Measurements from ENCODE around the gene TGOLN2. TPM values are rescaled to one million over a fixed set of nuclear protein-coding genes. Genes with fewer than 3 reads are reported as not detected.

Gene TGOLN2
- total and polyA plus RNA-seq, 10 of the 15 experiments (the other 5 are each of a cell fraction or from before 2014, with no cell fraction given): 13.8 to 92.3 (median 49.4) TPM

GRCh38 chr2:85327822-85328617 is at the start of gene TGOLN2 (continued):
- TF ChIP-seq IRF3 (IDR thresholded peaks at IDR 0.05): no peak
- TF ChIP-seq SMARCA5 (IDR thresholded peaks at IDR 0.05): no peak
- peak; percentile 71 for TF ChIP-seq E2F8 (IDR thresholded peaks at IDR 0.05; ENCODE audit: low read depth, partially characterized antibody)
- peak; percentile 52; the same call in 1 of the 2 replicates for TF ChIP-seq WRNIP1 (IDR thresholded peaks at IDR 0.05; ENCODE audit: borderline replicate concordance, low read depth, low read length)
- no peak for TF ChIP-seq ZNF274 (IDR thresholded peaks at IDR 0.05; ENCODE audit: insufficient read depth, insufficient read length)
- peak; percentile 62 for TF ChIP-seq RELA (IDR thresholded peaks at IDR 0.05; ENCODE audit: borderline replicate concordance, partially characterized antibody)
- no peak for TF ChIP-seq BCL11A (IDR thresholded peaks at IDR 0.05; ENCODE audit: low read depth, low read length)
- TF ChIP-seq USF2 (IDR thresholded peaks at IDR 0.05; ENCODE audit: borderline replicate concordance, low read depth, low read length): no peak
- no peak for TF ChIP-seq HSF1 (IDR thresholded peaks at IDR 0.05; ENCODE audit: low read depth, low read length)
- peak; percentile 99 for TF ChIP-seq CHD2 (IDR thresholded peaks at IDR 0.05; ENCODE audit: borderline replicate concordance, low read depth, low read length)
- TF ChIP-seq CHD4 (IDR thresholded peaks at IDR 0.05): no peak
- TF ChIP-seq PAX8 (IDR thresholded peaks at IDR 0.05): 0 out of 2 replicates have a peak, but pooled peaks have one; percentile 60
- TF ChIP-seq CTCF (IDR thresholded peaks at IDR 0.05 in 2 of 3, conservative IDR thresholded peaks at IDR 0.05 in 1 of 3; ENCODE audit: control insufficient read depth in 2 of 3, extremely low read depth in 1 of 3, insufficient read depth in 1 of 3, low read depth in 3 of 3, low read length in 3 of 3): no peak
- TF ChIP-seq MAX (IDR thresholded peaks at IDR 0.05; ENCODE audit: low read depth, low read length): peak; percentile 10; the same call in 1 of the 2 replicates
- no peak for TF ChIP-seq ESRRA (IDR thresholded peaks at IDR 0.05; ENCODE audit: low read length)
- no peak; the same call in 1 of the 2 replicates for TF ChIP-seq CHD1 (IDR thresholded peaks at IDR 0.05; ENCODE audit: low read depth, low read length)
- TF ChIP-seq IKZF1 (conservative IDR thresholded peaks at IDR 0.05): peak; percentile 70
- peak; percentile 41; the same call in 1 of the 2 replicates for TF ChIP-seq NKRF (conservative IDR thresholded peaks at IDR 0.05)
